AG09309 (cell line): ENCODE data around the gene KRTAP3-1.
"Not testable (repeated sequence)": the region's sequence is repeated elsewhere in the genome, so short reads cannot be mapped to it uniquely, and the experiment has no call there.

Source experiments
- DNase-seq: peaks from one replicate; pipeline ENCODE4 v3.0.0-alpha.2; 2010; ENCODE audit warnings: low read depth
- H3K4me3 ChIP-seq: 2 replicates; pipeline ENCODE4 v1.5.1; 2011; ENCODE audit warnings: mild to moderate bottlenecking, low read depth, low read length, moderate library complexity; ENCODE audit not compliant: control insufficient read depth
- CTCF ChIP-seq: IDR thresholded peaks from 2 replicates; pipeline ENCODE4 v1.5.1; 2011; ENCODE audit warnings: mild to moderate bottlenecking, low read depth, low read length, inconsistent platforms; ENCODE audit not compliant: insufficient read depth, control insufficient read depth; ENCODE audit errors: missing control alignments

KRTAP3-1 gene

GRCh38 chr17:41004397-41004796 lies 4.5 kb downstream of the KRTAP3-1 start:
- TF ChIP-seq CTCF: no peak
- H3K4me3 ChIP-seq: no peak overlapping the region
- no peak for DNase-seq

- TF ChIP-seq CTCF: no peak
- DNase-seq: no peak
- no peak overlapping the region for H3K4me3 ChIP-seq
Measured at GRCh38 chr17:41003926-41004325, 5.0 kb downstream of the KRTAP3-1 start.

- H3K4me3 ChIP-seq: no peak overlapping the region
- DNase-seq: no peak
- no peak for TF ChIP-seq CTCF
Measured at GRCh38 chr17:41002814-41003213, 6.1 kb downstream of the KRTAP3-1 start.

- no peak for DNase-seq
- no peak for TF ChIP-seq CTCF
- H3K4me3 ChIP-seq: no peak overlapping the region
Measured at GRCh38 chr17:41001795-41002194, 7.1 kb downstream of the KRTAP3-1 start.

GRCh38 chr17:40999563-40999962 lies 9.4 kb downstream of the KRTAP3-1 start, which contains the start of gene KRTAP3-2:
KRTAP3-2 (minus strand) TSS chr17:40999906; CDS start chr17:40999853, 53 bp downstream.
- not testable (repeated sequence) for H3K4me3 ChIP-seq, DNase-seq

- no peak for DNase-seq
- H3K4me3 ChIP-seq: no peak overlapping the region
- TF ChIP-seq CTCF: no peak
Measured at GRCh38 chr17:40997361-40997760, 11.6 kb downstream of the KRTAP3-1 start.

GRCh38 chr17:40996829-40997228 lies 12.1 kb downstream of the KRTAP3-1 start:
- no peak for DNase-seq
- TF ChIP-seq CTCF: no peak
- no peak overlapping the region for H3K4me3 ChIP-seq
